Kidney capillary endothelial cell (primary cell): ENCODE data around the gene CIZ1.
"Not testable (repeated sequence)": the region's sequence is repeated elsewhere in the genome, so short reads cannot be mapped to it uniquely, and the experiment has no call there.

Experiments
- DNase-seq: peaks from one replicate; pipeline ENCODE4 v3.0.0-alpha.2; 2018; ENCODE audit warnings: low spot score

CIZ1 gene

DNA sequence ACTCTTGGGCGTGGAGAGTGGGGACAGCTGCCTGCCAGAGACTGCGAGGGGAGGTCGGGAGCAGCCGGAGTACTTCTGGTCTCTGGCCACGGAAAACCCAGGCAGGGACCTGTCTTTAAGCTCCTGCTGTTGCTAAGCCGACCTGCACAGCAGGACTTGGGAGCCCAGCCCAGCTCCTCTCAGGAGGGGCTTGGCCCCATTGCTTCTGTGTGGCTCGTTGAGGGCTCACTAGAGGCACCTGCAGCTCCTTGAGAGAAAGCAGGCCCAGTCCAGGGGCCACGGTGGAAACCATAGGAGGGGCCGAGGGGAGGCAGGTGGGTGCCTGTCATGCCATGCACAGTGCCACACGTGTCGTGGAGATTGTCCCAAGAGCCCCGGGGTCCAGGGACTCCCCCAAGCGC, 45.4 kb downstream of the CIZ1 start:
- DNase-seq: no peak

DNA sequence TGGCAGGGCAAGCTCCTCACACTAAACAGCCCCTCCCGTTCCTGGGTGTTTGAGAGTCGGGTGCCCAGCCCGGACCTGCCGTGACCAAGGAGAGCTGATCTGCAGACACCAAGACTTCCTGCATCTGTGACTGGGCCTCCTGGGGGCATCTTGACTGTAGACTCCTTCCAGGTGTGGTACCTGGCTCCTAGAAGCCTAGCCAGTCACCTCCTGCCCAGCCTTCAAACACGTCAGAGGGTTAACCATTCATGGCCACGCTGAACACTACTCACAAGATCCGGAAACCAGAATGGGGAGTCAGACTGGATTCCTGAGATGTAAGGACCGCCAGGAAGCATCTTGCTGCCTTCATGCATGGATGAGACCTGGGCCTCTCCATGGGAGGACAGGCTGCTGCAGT, 45.8 kb downstream of the CIZ1 start:
- DNase-seq: no peak

DNA sequence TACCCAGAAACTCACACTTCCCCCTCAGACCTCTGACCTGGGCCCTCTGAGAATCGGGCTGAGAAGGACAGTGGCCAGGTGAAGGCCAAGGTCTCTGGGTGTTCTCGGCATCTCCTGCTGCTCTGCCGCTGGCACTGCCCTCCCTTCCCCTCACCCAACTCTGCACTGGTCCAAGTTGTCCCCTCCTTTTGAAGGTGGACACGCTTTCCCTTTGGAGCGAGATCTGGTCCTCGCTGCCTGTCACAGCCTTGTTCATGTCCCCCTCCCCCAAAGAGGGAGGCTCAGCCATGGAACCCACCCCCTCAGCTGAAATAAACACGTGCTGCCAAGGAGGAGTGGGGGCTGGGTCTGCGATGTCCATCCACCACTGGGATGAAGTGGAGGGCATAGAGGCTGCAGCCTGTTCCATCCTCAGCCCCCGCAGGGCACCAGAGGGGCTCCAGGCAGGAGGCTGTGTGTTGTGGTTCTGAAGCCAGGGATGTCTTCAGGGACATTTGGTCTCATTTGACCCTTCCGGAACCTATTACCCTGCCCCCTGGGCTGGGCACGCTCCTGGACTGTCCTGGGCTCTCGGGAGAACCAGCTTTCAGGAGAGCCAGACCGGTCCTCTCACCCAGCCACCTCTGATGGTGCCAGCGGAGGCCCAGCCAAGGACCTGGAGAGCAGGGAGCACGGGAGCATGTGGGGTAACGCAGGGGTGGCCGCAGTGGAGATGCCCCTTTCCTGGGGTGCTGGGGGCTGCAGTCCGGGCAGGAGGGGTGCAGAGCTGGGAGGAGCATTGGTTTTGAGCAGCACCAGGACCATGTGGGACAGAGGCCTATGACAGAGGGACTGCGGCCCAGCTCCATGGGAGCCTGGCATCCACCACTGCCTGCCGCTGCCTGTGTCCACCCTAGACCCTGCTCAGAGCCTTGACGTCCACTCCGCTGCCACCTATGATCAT, 46.9 kb downstream of the CIZ1 start:
- no peak for DNase-seq

DNA sequence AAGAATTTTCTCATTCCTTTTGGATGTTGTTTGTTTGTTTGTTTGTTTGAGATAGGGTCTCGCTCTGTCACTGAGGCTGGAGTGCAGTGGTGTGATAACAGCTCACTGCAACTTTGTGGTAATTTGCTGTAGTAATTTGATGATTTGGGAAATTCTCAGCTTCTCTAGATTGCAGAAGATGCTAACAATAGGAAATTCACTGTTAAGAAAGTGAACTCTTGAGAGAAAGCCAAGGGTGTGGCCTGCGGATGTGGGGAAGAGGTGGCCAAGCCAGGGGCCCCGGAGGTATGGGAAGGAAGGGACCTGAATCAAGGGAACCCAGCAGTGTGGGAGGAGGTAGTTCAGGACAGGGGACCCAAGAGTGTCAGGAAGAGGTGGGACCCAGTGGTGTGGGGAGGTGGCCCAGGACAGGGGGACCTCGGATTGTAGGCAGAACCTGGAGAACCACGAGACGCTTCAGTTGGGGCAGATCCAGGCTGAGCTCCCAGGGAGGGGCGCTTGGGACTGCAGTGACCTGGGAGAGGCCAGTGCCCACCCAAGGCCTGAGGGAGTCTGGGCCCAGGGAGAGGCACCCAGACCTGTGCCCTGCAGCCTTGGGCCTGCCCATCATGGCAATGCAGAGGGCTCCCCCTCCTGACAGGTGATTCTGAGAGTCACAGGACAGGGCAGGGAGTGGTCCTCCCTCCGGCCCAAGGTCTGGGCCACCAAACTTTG, 47.7 kb downstream of the CIZ1 start:
- no peak for DNase-seq

DNA sequence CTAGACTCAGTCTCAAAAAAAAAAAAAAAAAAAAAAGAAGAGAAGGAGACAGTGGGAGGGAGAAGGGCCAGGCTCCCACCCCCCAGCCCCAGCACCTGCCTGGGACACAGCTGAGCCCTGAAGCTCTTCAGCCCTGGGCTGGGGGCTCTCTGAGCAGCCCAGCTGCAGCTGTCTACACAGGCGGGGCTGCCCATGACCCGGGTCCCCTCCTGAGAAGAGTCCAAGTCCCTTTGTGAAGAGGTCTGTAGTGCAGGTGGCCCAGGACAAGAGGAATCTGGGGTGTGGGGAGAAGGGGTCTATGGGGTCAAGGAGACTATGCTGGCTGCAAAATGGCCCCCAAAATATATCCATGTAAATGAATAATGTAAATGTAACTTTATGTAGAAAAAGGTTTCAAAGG, 48.8 kb downstream of the CIZ1 start:
- no peak for DNase-seq

DNA sequence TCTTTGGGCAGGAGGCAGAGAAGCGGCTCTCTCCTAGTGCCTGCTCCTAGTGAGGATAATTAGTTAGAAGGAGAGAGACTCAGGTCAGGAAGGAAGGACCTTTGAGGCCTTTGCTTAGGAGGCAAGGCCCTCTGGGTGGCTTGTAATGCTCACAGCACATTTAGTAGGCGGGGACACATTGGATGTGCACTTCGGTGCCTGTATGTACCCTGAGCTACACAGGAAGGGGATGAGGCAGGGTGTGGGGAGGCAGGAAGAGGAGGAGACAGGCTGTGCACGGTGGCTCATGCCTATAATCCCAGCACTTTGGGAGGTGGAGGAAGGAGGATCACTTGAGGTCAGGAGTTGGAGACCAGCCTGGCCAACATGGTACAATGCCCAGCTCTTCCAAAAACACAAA, 49.3 kb downstream of the CIZ1 start:
- DNase-seq: no peak

DNA sequence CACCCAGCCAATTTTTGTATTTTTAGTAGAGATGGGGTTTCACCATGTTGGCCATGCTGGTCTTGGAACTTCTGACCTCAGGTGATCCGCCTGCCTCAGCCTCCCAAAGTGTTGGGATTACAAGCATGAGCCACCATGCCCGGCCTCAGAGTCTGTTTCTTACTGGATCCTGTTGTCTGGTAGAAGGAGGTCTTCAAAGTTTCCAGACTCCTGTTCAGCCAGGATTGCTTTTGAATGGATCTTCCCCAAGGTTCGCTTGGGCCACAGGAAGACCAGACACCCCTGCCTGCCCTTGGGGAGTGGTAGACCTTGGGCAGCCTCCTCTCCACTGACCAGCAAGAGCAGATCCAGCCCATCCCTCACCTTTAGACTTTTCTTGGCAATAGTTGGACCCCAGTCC, 49.8 kb downstream of the CIZ1 start:
- no peak for DNase-seq

DNA sequence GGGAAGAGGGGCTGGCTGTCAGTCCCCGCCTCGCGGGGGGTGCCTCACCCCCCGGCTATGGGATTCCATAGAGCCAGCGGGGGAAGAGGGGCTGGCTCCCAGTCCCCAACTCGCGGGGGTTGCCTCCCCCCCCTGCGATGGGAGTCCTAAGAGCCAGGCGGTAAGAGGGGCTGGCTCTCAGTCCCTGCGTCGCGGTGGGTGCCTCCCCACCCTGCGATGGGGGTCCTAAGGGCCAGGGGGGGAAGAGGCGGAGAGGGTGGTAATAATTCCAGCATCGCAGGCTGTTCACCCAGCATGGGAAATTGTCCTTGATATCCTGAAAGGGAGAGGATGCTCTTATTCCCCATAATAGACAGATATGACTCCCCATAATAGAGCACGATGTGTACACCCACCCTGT, 51.8 kb downstream of the CIZ1 start:
- no peak for DNase-seq

DNA sequence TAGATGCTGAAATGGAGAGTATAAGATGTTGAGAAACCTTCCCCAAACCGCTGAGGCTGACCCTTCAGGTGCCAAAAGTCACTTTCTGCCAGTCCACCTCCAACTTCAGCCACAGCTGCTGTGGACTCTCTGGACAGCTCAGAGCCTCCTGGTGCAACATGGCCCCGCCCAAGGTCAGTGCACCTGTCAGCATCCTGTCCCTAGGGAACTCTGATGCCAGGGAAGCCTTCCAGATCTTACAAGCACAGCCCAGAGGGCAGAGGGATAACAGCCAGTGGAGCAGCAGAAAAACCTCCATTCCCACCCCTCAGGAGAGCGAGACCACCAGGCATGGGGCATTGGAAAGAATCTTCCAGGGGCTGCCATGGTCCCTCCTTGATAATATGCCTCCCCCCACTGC, 53.4 kb downstream of the CIZ1 start:
- no peak for DNase-seq

DNA sequence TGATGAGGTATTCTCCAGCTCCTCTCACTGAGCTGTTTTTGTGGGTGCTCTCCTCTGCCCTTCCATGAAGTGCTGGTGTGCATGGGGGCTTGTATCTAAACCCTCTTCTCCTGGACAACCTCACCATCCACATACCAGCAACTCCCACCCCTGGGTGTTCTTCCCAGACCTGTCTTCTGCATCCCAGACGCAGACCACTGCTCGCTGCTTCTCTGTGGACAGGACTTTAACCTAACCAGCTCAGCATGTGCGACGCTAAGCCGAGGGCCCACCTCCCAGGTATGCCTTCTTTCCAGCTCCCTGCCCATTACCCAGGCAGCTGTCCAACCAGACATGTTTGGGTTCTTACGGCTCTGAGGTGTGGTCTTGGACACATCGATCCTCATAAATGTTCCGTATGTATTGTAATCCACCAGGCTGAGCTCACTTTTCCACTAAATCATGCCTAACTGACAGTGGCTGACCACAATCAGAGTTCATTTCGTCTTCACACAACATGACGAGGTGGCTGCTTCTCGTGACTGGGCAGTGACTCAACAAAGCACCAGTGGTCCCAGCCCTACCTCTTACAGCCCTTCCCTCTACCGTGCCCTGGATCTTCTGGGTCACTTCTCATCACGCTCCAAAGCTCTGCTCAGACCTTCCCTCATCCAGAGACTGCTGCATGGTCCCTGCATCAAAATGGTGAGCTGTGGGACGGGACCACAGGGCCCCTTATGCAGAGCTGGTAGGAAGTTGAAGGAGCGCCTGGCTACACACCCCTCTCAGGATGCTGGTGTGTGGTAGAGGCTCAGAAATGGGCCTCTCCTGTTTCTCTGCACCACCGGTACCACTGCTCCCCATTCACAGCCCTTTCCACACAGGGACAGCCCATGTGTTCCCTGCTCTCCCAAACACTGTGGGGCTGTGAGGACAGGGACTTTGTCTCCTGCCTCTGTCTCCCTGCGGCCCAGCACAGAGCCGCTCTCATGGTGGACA, 54.3 kb downstream of the CIZ1 start:
- DNase-seq: no peak

DNA sequence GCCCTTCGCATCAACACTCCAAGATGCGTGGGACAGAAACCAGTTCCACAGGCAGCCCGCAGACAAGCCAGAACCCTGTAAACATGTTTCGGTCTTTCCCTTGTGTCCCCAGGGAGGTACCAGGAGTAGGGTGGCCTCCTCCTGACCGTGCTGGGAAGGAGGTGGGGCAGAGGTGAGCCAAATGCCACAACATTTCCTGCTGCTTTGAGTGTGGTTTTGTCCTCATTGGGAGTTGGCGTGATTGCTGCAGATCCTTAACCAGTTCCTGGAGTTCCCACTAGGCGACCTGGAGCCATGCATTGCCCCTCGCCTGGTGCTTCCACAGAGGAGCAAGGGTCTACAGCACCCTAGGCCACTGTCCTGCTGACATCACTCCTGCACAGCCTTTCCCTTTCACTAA, 55.8 kb downstream of the CIZ1 start:
- not testable (repeated sequence) for DNase-seq

DNA sequence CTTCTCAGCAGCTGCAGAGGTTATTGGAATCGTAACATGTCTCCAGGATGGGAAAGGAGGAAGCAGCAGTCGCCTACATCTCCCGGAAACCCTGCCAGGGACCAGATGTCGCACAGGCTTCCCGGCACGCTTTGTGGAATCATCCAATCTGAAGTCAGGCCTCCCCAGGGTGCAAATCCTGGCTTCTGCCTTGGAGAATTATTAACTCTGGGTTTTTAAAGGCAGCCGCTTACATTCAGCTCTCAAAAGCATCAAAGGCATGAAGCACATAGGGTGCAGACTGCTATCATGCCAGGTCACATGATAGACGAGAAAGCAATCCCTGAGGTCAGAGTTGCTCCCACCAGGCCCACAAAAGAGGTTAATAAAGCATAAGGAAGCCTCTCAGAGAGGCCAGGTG, 59.2 kb downstream of the CIZ1 start:
- DNase-seq: peak; percentile 37

DNA sequence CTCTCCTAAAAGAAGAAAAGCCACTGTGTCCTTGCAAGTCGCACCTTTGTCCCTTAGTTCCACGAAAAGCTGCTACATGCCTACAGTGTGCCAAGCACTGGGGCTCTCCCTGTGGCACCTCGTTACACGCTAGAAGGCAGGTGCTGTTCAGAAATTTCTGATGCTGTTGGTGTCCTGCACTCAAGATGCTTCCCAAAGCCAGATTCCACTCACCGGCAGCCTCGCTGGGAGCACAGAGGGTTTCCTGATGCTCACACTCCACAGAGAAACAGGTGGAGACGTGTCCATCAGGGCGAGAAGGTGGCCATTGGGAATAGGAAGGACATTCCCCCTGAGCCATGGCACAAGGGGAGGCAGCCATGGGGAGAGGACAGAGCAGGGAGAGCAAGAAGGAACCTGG, 60.0 kb downstream of the CIZ1 start:
- DNase-seq: not testable (repeated sequence)

DNA sequence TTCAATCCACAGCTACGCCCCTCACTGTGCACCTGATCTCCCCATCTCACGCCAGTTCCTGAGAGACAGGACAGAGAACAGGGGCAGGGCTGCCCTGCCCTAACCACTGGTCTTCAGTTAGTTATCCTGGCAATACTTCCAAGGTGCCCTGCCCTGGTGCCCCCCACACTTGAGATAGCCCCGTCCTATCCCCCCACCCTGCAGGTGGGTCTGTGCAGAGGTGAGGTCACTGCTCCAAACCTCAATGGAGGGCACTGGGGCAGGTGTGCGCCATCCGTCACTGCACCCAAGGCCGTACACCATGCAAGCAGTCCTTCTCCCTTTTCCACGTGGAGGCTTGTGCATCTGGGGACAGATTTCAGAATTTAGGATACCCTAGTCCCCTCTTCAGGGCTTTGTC, 60.7 kb downstream of the CIZ1 start:
- not testable (repeated sequence) for DNase-seq

DNA sequence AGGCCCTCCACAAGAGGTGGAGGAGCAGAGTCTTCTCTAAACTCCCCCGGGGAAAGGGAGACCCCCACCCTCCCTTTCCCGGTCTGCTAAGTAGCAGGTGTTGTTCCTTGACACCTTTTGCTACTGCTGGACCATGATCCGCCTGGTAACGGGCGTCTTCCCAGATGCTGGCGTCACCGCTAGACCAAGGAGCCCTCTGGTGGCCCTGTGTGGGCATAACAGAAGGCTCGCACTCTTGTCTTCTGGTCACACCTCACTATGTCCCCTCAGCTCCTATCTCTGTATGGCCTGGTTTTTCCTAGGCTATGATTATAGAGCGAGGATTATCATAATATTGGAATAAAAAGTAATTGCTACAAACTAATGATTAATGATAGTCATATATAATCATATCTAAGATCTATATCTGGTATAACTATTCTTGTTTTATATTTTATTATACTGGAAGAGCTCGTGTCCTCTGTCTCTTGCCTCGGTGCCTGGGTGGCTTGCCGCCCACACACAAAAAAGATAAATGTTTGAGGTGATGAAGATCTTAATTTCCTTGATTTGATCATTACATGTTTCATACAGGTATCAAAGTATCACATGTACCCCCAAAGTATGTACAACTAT, 61.3 kb downstream of the CIZ1 start:
- DNase-seq: not testable (repeated sequence)

DNA sequence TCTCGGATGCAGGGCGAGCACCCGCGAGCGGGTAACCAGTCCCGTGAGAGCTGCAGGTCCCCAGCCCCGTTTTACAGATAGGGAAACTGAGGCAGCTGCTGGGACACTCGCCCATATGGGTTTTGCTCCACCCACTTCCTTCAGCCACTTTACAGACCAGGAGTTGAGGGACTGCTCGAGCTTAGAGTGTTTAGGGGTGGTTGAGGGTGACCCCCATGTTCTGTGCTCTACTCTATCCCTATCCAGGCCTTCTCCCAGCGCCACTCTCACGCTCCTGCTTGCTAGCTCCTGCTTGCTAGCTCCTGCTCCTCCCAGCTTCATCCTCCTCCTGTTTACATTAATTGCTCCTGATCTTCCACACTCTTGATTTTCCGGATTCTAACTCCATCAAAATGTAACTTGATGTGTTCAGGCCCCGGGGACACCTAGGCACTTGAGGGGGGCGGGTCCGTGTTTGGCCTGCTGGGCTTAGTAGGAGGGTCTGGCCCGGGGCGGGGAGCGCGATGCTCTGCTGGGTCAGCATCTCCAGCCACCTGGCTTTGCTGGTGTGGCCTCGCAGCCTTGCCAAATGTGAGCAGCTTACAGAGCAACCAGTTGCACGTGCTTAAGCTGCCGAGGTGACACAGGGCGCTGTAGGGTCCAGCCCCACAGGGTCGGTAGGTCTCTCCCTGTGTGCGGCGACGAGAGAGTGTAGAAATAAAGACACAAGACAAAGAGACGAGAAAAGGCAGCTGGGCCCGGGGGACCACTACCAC, 62.4 kb downstream of the CIZ1 start:
- no peak for DNase-seq

DNA sequence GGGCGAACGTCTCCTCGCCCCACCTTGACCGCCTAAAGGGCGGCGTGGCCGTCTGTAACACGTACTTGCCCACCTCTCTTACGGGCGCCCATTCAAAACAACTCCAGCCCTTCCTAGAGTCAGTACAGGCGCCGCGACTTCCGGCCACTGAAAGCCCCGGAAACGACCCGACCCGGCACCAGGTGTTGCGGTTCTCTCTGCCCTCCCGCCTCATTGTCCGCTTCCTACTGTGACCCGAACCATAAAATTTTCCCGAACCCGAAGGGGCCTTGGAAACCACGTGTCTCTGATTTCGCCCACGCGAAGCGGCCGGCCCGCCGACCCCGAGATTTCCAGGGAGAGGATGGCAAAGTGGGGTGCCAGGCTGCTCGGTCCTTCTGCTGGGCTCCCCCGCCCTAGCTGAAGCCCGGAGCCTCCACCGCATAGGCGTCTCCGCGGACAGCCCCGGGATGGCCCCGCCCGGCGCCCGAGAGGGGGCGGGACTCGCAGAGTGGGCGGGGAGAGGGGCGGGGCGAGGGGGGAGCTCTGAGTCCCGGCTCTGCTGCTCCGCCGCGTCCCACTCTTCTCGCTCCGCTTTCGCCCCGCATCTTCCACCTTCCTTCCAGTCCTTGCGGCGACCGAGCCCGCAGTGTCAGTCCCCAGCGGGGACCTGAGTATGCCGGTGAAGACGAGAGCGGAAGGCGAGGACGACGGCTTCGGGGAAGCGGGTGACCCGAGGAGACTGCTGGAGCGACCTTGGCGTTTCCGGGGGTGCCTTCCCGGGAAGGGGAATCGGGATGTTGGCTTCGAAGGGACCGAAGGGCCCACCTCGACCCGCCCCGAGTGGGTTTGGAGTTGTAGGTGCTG, 63.2 kb downstream of the CIZ1 start:
- peak; percentile 87 for DNase-seq

DNA sequence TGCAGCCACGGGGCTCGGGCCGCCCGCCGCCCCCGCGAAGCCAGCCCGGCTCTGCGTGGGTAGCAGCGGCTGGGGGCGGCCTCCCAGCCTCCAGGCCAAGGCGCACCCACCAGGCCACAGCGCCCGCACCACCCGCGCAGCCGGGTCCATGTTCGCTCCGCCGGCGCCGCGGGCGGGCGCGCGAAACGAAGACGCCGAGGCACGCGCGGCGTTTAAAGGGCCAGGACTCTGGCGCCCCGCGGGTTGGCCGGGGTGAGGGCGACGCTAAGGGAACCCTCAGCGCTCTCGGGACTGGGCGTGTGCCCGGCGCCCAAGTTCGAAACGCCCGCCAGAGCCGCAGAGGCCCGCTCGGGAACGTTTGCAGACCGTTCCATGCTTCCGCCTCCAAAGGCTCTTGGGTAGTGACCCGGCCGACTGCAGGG, 63.8 kb downstream of the CIZ1 start, which contains the start of gene PTGES2:
TSS of gene PTGES2 (minus strand) at position 162 of the 422 bp plus-strand sequence. CDS start at position 150, 12 bp downstream.
- peak; percentile 75 for DNase-seq

DNA sequence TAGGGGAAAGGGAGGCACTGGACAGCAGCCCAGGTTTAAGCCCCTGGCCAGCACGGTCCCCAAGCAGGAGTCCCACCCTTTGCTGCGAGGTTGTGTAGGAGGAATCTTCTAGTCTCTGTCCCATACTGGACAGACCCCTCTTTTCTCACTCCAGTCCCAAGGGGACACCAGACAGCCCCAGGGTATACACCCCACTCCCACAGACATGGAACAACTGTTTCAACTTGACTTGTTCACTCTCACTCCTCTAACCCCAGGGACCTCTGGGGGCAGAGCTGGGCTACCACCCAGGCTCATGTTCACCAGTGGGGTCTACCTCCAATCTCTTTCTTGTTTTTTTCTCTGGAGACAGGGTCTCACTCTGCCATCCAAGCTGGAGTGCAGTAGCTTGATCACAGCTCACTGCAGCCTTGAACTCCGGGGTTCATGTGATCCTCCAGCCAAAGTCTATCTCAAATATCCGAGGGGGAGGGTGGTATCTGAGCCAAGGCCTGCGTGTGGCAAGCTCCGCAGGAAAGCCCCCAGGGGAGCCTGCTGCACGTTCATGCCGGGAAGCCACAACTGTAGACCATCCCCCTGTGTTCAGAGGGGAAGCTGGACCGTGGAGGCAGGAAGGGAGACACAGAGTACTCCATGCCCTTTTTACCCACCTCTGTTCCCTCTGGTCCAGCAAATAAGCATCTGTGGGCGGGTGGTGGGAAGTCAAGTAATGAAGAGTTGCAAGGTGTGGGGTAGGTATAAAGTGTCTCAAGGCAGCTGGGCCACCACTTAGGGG, 65.6 kb downstream of the CIZ1 start:
- no peak for DNase-seq
